Neutrophil (primary cell): ENCODE measurements around the gene ARL3.

Experiments
- H3K27ac ChIP-seq: fragments of 200-600 bp; sonication (generic); 2 replicates; pipeline ENCODE4 v1.5.1; 2016; ENCODE audit warnings: mild to moderate bottlenecking, moderate library complexity
- H3K27me3 ChIP-seq: fragments of 200-600 bp; sonication (generic); 2 replicates; pipeline ENCODE4 v1.6.0; 2016; ENCODE audit warnings: mild to moderate bottlenecking
- H3K36me3 ChIP-seq: fragments of 200-600 bp; sonication (generic); 2 replicates; pipeline ENCODE4 v1.5.1; 2017
- H3K4me1 ChIP-seq, 2 experiments: fragments of 200-600 bp in 1 of 2; sonication (generic) in 1 of 2; 1 replicate in 1 of 2; 2 replicates in 1 of 2; pipeline versions ENCODE4 v1.5.1 to v1.6.1; 2013 to 2016; ENCODE audit warnings: low read depth in 1 of 2, low read length in 1 of 2, mild to moderate bottlenecking in 1 of 2, moderate library complexity in 1 of 2; ENCODE audit not compliant: control insufficient read depth in 1 of 2, insufficient read depth in 1 of 2
- H3K4me3 ChIP-seq, 2 experiments: fragments of 200-600 bp in 1 of 2; sonication (generic) in 1 of 2; 1 replicate in 1 of 2; 2 replicates in 1 of 2; pipeline ENCODE4 v1.5.1; 2013 to 2016; ENCODE audit warnings: low read depth in 1 of 2, low read length in 1 of 2, mild to moderate bottlenecking in 1 of 2, moderate library complexity in 1 of 2
- H3K9me3 ChIP-seq: fragments of 200-600 bp; sonication (generic); 2 replicates; pipeline ENCODE4 v1.5.1; 2016
- TF ChIP-seq, protein P1 (sequence below): fragments of 200-600 bp; sonication (generic); IDR thresholded peaks from 2 replicates; pipeline ENCODE4 v1.5.1; 2016; ENCODE audit warnings: antibody characterized with exemption

The ARL3 gene

DNA sequence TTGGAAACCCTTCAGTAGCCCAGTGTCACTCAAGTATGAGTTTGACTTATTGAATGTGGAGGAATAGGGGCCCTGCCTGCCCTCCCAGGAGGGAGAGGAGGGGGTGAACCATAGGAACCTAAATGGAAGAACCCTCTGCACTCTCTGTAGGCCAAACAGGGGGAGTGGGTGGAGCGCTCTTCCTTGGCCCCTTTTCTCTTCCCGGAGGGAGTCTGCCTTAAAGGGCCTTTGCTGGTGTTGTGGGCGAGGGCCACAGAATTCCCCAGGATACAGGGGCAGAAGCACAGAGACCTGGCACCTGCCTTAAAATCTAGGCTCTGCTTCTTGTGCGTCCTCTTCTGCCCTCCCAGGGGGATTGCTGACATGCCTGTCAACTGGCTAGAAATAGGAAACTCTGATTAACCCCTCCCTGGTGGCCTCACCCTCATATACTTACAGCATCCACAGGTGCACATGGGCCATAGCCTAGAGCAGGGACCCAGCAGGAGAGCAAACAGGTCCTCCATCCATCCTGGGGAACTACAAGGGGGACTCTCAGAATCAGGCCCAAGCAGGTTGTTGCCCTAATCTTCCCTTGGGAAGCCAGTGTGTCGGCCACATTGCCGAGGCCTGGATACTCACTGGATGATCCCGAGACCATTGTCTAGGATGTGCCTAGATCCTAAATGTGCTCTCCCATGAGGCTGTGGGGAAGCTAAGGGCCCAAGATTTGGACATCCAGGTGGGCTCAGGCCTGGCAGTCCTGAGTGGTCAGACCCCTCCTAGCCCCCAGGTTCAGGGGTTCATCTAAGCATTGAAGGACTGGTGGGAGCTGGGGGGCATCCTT lies 66.5 kb downstream of the ARL3 start:
- H3K4me1 ChIP-seq: peaks cover 70 to 73% of the 10 kb centered on the region in 2 experiments
- TF ChIP-seq, protein P1, sequence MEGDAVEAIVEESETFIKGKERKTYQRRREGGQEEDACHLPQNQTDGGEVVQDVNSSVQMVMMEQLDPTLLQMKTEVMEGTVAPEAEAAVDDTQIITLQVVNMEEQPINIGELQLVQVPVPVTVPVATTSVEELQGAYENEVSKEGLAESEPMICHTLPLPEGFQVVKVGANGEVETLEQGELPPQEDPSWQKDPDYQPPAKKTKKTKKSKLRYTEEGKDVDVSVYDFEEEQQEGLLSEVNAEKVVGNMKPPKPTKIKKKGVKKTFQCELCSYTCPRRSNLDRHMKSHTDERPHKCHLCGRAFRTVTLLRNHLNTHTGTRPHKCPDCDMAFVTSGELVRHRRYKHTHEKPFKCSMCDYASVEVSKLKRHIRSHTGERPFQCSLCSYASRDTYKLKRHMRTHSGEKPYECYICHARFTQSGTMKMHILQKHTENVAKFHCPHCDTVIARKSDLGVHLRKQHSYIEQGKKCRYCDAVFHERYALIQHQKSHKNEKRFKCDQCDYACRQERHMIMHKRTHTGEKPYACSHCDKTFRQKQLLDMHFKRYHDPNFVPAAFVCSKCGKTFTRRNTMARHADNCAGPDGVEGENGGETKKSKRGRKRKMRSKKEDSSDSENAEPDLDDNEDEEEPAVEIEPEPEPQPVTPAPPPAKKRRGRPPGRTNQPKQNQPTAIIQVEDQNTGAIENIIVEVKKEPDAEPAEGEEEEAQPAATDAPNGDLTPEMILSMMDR: no peak
- peak overlapping the region; percentile 100 for H3K27ac ChIP-seq
- H3K4me3 ChIP-seq: peak overlapping the region; percentile 77 to 93
- H3K27me3 ChIP-seq: no peaks in the 10 kb centered on the region
- H3K9me3 ChIP-seq: no peaks in the 10 kb centered on the region
- H3K36me3 ChIP-seq: peaks cover 14% of the 10 kb centered on the region

DNA sequence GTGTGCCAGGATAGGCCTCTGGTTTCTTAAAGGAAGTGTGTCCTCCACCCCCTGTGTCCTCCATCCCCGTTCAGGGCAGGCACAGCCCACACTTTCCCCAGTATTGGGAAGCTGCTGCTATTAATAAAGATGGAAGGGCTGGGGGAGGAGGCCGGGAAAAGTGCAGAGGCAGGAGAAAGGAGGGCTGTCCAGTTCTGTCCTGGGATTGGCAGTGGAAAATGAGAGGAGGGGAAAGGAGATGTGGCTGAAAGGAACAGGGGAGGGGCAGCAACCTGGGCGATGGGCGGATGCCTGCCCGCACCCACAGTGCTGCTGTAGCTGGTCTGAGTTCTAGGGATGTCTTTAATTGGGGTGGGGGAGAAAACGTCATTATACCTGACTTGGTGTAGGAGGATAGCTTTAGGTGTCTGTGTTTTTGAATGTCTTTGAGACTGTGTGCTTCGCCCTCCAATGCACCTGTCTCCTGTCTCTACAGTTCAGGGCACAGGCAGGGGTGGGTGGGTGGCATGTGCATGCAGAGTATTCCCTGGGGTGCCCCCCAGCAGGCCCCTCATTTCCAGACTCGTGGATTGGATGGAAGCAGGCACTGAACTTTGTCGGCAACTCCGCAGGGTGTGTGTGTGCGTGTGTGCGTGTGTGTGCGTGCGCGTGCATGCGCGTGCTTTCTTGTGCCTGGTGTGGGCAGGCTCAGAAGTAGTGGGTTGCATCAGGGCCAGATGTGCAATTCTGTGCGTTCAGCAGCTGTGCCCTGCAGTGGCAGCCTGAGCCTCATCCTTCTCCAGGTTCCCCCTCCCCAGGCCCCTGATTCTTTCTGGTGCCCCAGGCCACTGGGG lies 67.4 kb downstream of the ARL3 start:
- Histone ChIP-seq H3K27me3 (no peaks in the 10 kb centered on the region), H3K9me3 (no peaks in the 10 kb centered on the region), H3K4me3 (peak overlapping the region; percentile 77 to 93), H3K4me1 (peaks cover 65 to 66% of the 10 kb centered on the region in 2 experiments), H3K27ac (peak overlapping the region; percentile 100), H3K36me3 (peaks cover 14% of the 10 kb centered on the region)
- TF ChIP-seq, protein P1: no peak

DNA sequence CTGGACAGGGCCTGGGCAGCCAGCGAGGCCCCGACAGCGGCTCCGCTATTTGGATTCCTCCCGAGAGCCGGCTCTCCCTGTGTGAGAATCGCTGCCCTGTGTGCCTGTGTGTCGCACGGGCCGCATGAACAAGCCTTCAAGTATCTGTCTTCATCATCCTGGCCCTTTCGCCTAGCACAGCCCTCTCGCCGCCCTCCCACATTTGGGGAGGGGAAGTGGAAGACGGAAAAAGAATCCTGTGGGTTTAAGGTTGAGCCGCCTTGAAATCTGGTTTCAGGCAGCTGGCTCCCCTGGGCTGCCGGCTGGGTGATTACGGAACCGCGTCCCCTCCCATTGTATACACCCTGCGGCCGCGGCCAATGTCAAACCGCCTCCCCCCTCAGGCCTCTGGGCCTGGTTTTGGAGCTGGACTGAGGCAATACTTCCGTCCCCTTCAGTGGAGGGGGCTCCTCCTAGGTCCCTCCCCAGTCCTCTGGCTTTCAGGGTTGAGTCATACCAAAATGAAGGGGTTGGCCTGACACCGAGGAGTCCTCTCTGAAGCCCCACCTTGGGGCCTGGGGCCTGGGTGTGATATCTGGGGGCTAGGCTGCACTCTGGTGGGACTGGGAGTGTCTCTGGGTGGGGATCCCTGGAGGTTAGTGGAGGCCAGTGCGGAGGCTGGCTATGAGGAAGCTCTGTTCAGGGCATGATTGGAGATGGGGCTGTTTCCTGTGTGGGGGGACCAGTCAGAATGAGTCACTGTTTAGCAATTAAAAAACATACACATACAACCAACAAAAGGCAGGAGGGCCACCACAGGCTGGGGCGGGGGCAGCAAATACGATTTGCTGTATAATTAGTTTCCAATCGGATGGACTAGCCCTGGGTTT lies 68.2 kb downstream of the ARL3 start:
- Histone ChIP-seq H3K27me3 (no peaks in the 10 kb centered on the region), H3K27ac (peak overlapping the region; percentile 100), H3K4me3 (peak overlapping the region; percentile 77 to 93), H3K36me3 (peaks cover 6% of the 10 kb centered on the region), H3K4me1 (peaks cover 56 to 63% of the 10 kb centered on the region in 2 experiments), H3K9me3 (no peaks in the 10 kb centered on the region)
- TF ChIP-seq, protein P1: peak; percentile 34

DNA sequence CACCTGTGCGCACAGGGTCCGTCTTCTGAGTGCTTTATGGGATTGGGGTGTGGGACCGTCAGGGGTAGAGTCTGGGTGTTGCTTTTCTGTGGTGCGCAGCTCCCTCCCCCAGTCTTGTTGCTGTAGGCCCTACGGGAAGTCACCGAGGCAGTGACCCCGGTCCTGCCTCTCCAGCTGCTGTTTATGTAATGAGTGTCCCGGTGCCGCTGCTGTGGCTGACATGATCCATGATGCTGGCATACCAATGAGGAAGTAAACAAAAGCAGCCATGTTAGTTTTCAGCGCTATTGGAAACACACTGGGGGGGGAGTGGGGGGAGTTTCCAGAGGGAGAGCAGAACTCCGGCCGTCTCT lies 68.8 kb downstream of the ARL3 start:
- no peaks in the 10 kb centered on the region for H3K36me3 ChIP-seq
- H3K4me1 ChIP-seq: peaks cover 50 to 57% of the 10 kb centered on the region in 2 experiments
- peak overlapping the region; percentile 100 for H3K27ac ChIP-seq
- H3K4me3 ChIP-seq: peak overlapping the region; percentile 77 to 93
- no peaks in the 10 kb centered on the region for H3K27me3 ChIP-seq
- TF ChIP-seq, protein P1: no peak
- no peaks in the 10 kb centered on the region for H3K9me3 ChIP-seq
